HG03565 (cell line): ENCODE measurements around the gene RAB11A.
"Not testable (repeated sequence)": the region's sequence is repeated elsewhere in the genome, so short reads cannot be mapped to it uniquely, and the experiment has no call there.

Source experiments
- ATAC-seq: cut with Tn5 transposase; IDR thresholded peaks from one replicate; pipeline ENCODE4 v1.9.1; 2021; ENCODE audit warnings: mild to moderate bottlenecking, moderate library complexity; ENCODE audit not compliant: unreplicated experiment

The RAB11A gene

GRCh38 chr15:65841121-65841930, 28.0 kb upstream of the RAB11A start:
- no peak for ATAC-seq

- ATAC-seq: no peak
These were observed 23.3 kb upstream of the RAB11A start for GRCh38 chr15:65845826-65846519.

GRCh38 chr15:65847989-65848388, 21.3 kb upstream of the RAB11A start:
- no peak for ATAC-seq

- no peak for ATAC-seq
These were observed 17.3 kb upstream of the RAB11A start for GRCh38 chr15:65851981-65852380.

- ATAC-seq: no peak
These were observed 12.4 kb upstream of the RAB11A start for GRCh38 chr15:65856821-65857455.

GRCh38 chr15:65857718-65858402, 11.4 kb upstream of the RAB11A start:
- ATAC-seq: no peak

- ATAC-seq: no peak
These were observed 6.6 kb upstream of the RAB11A start for GRCh38 chr15:65862682-65863081.

GRCh38 chr15:65863106-65863505, 6.2 kb upstream of the RAB11A start:
- no peak for ATAC-seq

- ATAC-seq: no peak
These were observed 2.0 kb upstream of the RAB11A start for GRCh38 chr15:65867244-65867643.

- ATAC-seq: not testable (repeated sequence)
These were observed 1.4 kb upstream of the RAB11A start for GRCh38 chr15:65867933-65868332.

GRCh38 chr15:65868546-65869125, 655 bp upstream of the RAB11A start:
- no peak for ATAC-seq

GRCh38 chr15:65869954-65870871, 922 bp downstream of the RAB11A start:
- no peak for ATAC-seq

GRCh38 chr15:65870889-65871533, 1.7 kb downstream of the RAB11A start:
- no peak for ATAC-seq

GRCh38 chr15:65871886-65872285, 2.6 kb downstream of the RAB11A start:
- ATAC-seq: not testable (repeated sequence)

GRCh38 chr15:65872596-65872995, 3.3 kb downstream of the RAB11A start:
- not testable (repeated sequence) for ATAC-seq

GRCh38 chr15:65873256-65873655, 4.0 kb downstream of the RAB11A start:
- ATAC-seq: no peak

- ATAC-seq: no peak
These were observed 6.2 kb downstream of the RAB11A start for GRCh38 chr15:65875458-65875857.

GRCh38 chr15:65877749-65878148, 8.5 kb downstream of the RAB11A start:
- ATAC-seq: no peak

- ATAC-seq: no peak
These were observed 12.6 kb downstream of the RAB11A start for GRCh38 chr15:65881766-65882434.
